Breast epithelium (tissue), 3 donors: ENCODE measurements around the gene HOXB4.

Source experiments
- CTCF ChIP-seq, 3 donors: fragments of 450-650 bp; IDR thresholded peaks; one replicate each; pipeline ENCODE4 v1.5.1; 2016 to 2017; ENCODE audit warnings: antibody characterized with exemption in 3 of 3, mild to moderate bottlenecking in 3 of 3, moderate library complexity in 3 of 3
- POLR2AphosphoS5 ChIP-seq, 3 donors: sonication (generic); formaldehyde crosslinking; IDR thresholded peaks; one replicate each; pipeline ENCODE4 v1.6.1; 2017; ENCODE audit warnings: antibody characterized with exemption in 3 of 3

- TF ChIP-seq POLR2AphosphoS5 (IDR thresholded peaks at IDR 0.05) (no peak), CTCF (IDR thresholded peaks at IDR 0.05) (no peak)
Observed at GRCh38 chr17:48559122-48559839, 18.9 kb downstream of the HOXB4 start.
